ENCODE data around the gene KRT82. TPM values are rescaled to one million over a fixed set of nuclear protein-coding genes. Genes with fewer than 3 reads are reported as not detected.

Gene KRT82
- total RNA-seq, 4 donors from 2014 or later, result not detected

GRCh38 chr12:52380271-52380694 is 25.9 kb downstream of the KRT82 start:
- Histone ChIP-seq H3K4me1 (no peaks in the 10 kb centered on the region), H3K36me3 (no peaks in the 10 kb centered on the region), H3K27ac (no peak overlapping the region), H3K27me3 (no peaks in the 10 kb centered on the region), H3K9me3 (no peaks in the 10 kb centered on the region), H3K4me3 (replicated peaks in 1 of 3) (no peak overlapping the region)
- peak; percentile 62 to 70 for DNase-seq
- intact Hi-C loops (cut with DNase I), result no loop called here
- TF ChIP-seq POLR2A (IDR thresholded peaks at IDR 0.05) (no peak), CTCF (IDR thresholded peaks at IDR 0.05) (peak in 4 of 6 experiments; percentile 30 to 54 (median 45))
- WGBS, 2 donors, result 35 to 51% methylated on average over 9 to 13 of the region's 15 CpGs

GRCh38 chr12:52379536-52379935 is 26.6 kb downstream of the KRT82 start:
- H3K36me3 ChIP-seq, result no peaks in the 10 kb centered on the region
- H3K27ac ChIP-seq, result no peak overlapping the region
- H3K9me3 ChIP-seq, result no peaks in the 10 kb centered on the region
- 84 to 95% methylated on average over 6 of the region's 6 CpGs for WGBS, 2 donors
- H3K4me3 ChIP-seq (replicated peaks in 1 of 3), result no peak overlapping the region
- no peak for DNase-seq
- no peaks in the 10 kb centered on the region for H3K4me1 ChIP-seq
- H3K27me3 ChIP-seq, result no peaks in the 10 kb centered on the region
- intact Hi-C loops (cut with DNase I), result loop anchor here (5.0 to 10.0 kb wide), 2 partner anchors 125 to 498 kb away; no protein-coding TSS in a partner anchor
- TF ChIP-seq POLR2A (IDR thresholded peaks at IDR 0.05), result no peak
- no peak for TF ChIP-seq CTCF (IDR thresholded peaks at IDR 0.05)

GRCh38 chr12:52378091-52378490 is 28.0 kb downstream of the KRT82 start:
- Histone ChIP-seq H3K4me3 (replicated peaks in 1 of 3) (no peak overlapping the region), H3K27me3 (no peaks in the 10 kb centered on the region), H3K9me3 (no peaks in the 10 kb centered on the region), H3K36me3 (no peaks in the 10 kb centered on the region), H3K4me1 (no peaks in the 10 kb centered on the region), H3K27ac (no peak overlapping the region)
- intact Hi-C loops (cut with DNase I), result loop anchor here (5.0 to 10.0 kb wide), 2 partner anchors 127 to 499 kb away; no protein-coding TSS in a partner anchor
- 71 to 82% methylated on average over 6 of the region's 19 CpGs for WGBS, 2 donors
- TF ChIP-seq POLR2A (IDR thresholded peaks at IDR 0.05) (no peak), CTCF (IDR thresholded peaks at IDR 0.05) (no peak)
- DNase-seq, result no peak

- no peaks in the 10 kb centered on the region for H3K9me3 ChIP-seq
- DNase-seq, result no peak
- no peak overlapping the region for H3K27ac ChIP-seq
- intact Hi-C loops (cut with DNase I), result loop anchor here (5.0 to 10.0 kb wide), 2 partner anchors 128 to 500 kb away; no protein-coding TSS in a partner anchor
- 91 to 95% methylated on average over 8 of the region's 8 CpGs for WGBS, 2 donors
- H3K4me3 ChIP-seq (replicated peaks in 1 of 3), result no peak overlapping the region
- no peak for TF ChIP-seq CTCF (IDR thresholded peaks at IDR 0.05)
- TF ChIP-seq POLR2A (IDR thresholded peaks at IDR 0.05), result no peak
- peaks cover under 1 to 2% of the 10 kb centered on the region in 2 donors for H3K4me1 ChIP-seq
- no peaks in the 10 kb centered on the region for H3K36me3 ChIP-seq
- no peaks in the 10 kb centered on the region for H3K27me3 ChIP-seq
These were observed 28.9 kb downstream of the KRT82 start for GRCh38 chr12:52377266-52377665.

GRCh38 chr12:52372216-52373154 is 33.6 kb downstream of the KRT82 start:
- peak overlapping the region; percentile 87 to 96 (median 90) for H3K27ac ChIP-seq
- peak; percentile 91 to 93 for DNase-seq

More at GRCh38 chr12:52372216-52373154, 33.6 kb downstream of the KRT82 start:
- peaks cover 17 to 22% of the 10 kb centered on the region in 2 donors for H3K4me1 ChIP-seq
- H3K36me3 ChIP-seq, result no peaks in the 10 kb centered on the region
- whole genome bisulfite sequencing, 2 donors, result 44% methylated on average over 10 of the region's 10 CpGs
- no peaks in the 10 kb centered on the region for H3K9me3 ChIP-seq
- no peak overlapping the region for H3K4me3 ChIP-seq (replicated peaks in 1 of 3)
- TF ChIP-seq POLR2A (IDR thresholded peaks at IDR 0.05), result no peak
- TF ChIP-seq CTCF (IDR thresholded peaks at IDR 0.05), result peak; percentile 50 to 94 (median 83)
- intact Hi-C loops (cut with DNase I), result loop anchor here (10.0 kb wide), 1 partner anchor 132 kb away; no protein-coding TSS in a partner anchor
- no peaks in the 10 kb centered on the region for H3K27me3 ChIP-seq

Data from thyroid gland (tissue), 4 donors.